Activated T-helper 2 cell treated with anti-CD3 and anti-CD28 coated beads, Interferon-gamma antibody, Interleukin-2, Interleukin-4, amounts not matched to agents 10 μg/mL and 5 μg/mL and 100 μg/mL, durations not matched to agents 14 hours and 24 hours and 36 hours (primary cell): ENCODE data around the gene TXNDC2. TPM values are rescaled to one million over a fixed set of nuclear protein-coding genes. Genes with fewer than 3 reads are reported as not detected.
A peak's percentile ranks its signal among the peaks of the same experiment; 100 is the strongest.

Source experiments
- DNase-seq: peaks from one replicate; pipeline ENCODE4 v3.0.0; 2021; ENCODE audit warnings: low spot score
- H3K27ac Mint-ChIP-seq: one replicate; pipeline ENCODE4 v1.8.0; 2021; ENCODE audit warnings: mixed read lengths
- H3K27me3 Mint-ChIP-seq: one replicate; pipeline ENCODE4 v1.8.0; 2021; ENCODE audit warnings: low read depth, mixed read lengths
- H3K36me3 Mint-ChIP-seq: one replicate; pipeline ENCODE4 v1.8.0; 2021; ENCODE audit warnings: low read depth, mixed read lengths
- H3K4me1 Mint-ChIP-seq: one replicate; pipeline ENCODE4 v1.8.0; 2021; ENCODE audit warnings: low read depth, mixed read lengths
- H3K4me3 Mint-ChIP-seq: one replicate; pipeline ENCODE4 v1.8.0; 2021; ENCODE audit warnings: low read depth, mild to moderate bottlenecking, moderate library complexity, mixed read lengths
- H3K9me3 Mint-ChIP-seq: one replicate; pipeline ENCODE4 v1.8.0; 2021; ENCODE audit warnings: mixed read lengths
- intact Hi-C: fragments of 100-400 bp; cut with micrococcal nuclease; formaldehyde crosslinking; loops from one replicate; pipeline ENCODE4 v1.15.1; 2023
- total RNA-seq: library from RNA; stranded (reverse); gene quantifications from 2 replicates; pipeline ENCODE4 v1.2.3, GENCODE V29; 2022

The TXNDC2 gene
- total RNA-seq, 1 donor from 2014 or later: 0.39 TPM

GRCh38 chr18:9922592-9923311 is 37.0 kb downstream of the TXNDC2 start:
- Mint-ChIP-seq H3K36me3 (peaks cover 8% of the 10 kb centered on the region), H3K27ac (no peak overlapping the region), H3K4me1 (peaks cover 33% of the 10 kb centered on the region), H3K27me3 (no peaks in the 10 kb centered on the region), H3K4me3 (no peak overlapping the region), H3K9me3 (no peaks in the 10 kb centered on the region)
- intact Hi-C loops: no loop called here
- no peak for DNase-seq

- H3K4me1 Mint-ChIP-seq: peaks cover 45% of the 10 kb centered on the region
These were observed 38.7 kb downstream of the TXNDC2 start for GRCh38 chr18:9924371-9924943.

GRCh38 chr18:9925369-9925768 is 39.6 kb downstream of the TXNDC2 start:
- no peak for DNase-seq
- intact Hi-C loops: no loop called here
- Mint-ChIP-seq H3K27ac (no peak overlapping the region), H3K36me3 (peaks cover 8% of the 10 kb centered on the region), H3K9me3 (no peaks in the 10 kb centered on the region), H3K4me3 (no peak overlapping the region), H3K4me1 (peaks cover 46% of the 10 kb centered on the region), H3K27me3 (no peaks in the 10 kb centered on the region)

More at GRCh38 chr18:9924371-9924943, 38.7 kb downstream of the TXNDC2 start:
- DNase-seq: no peak
- Mint-ChIP-seq H3K36me3 (peaks cover 8% of the 10 kb centered on the region), H3K4me3 (no peak overlapping the region), H3K27ac (no peak overlapping the region), H3K9me3 (no peaks in the 10 kb centered on the region), H3K27me3 (no peaks in the 10 kb centered on the region)
- intact Hi-C loops: no loop called here

GRCh38 chr18:9925795-9926194 is 40.0 kb downstream of the TXNDC2 start:
- H3K27me3 Mint-ChIP-seq: no peaks in the 10 kb centered on the region
- H3K27ac Mint-ChIP-seq: no peak overlapping the region
- peaks cover 47% of the 10 kb centered on the region for H3K4me1 Mint-ChIP-seq
- H3K4me3 Mint-ChIP-seq: no peak overlapping the region
- no peaks in the 10 kb centered on the region for H3K9me3 Mint-ChIP-seq
- intact Hi-C loops: no loop called here
- peaks cover 8% of the 10 kb centered on the region for H3K36me3 Mint-ChIP-seq
- DNase-seq: no peak

GRCh38 chr18:9926223-9926894 is 40.6 kb downstream of the TXNDC2 start:
- no peak for DNase-seq
- Mint-ChIP-seq H3K4me1 (peaks cover 48% of the 10 kb centered on the region), H3K36me3 (peaks cover 11% of the 10 kb centered on the region), H3K9me3 (no peaks in the 10 kb centered on the region), H3K27me3 (no peaks in the 10 kb centered on the region), H3K27ac (peak overlapping the region; percentile 5), H3K4me3 (no peak overlapping the region)
- intact Hi-C loops: no loop called here

GRCh38 chr18:9926977-9927376 is 41.2 kb downstream of the TXNDC2 start:
- Mint-ChIP-seq H3K4me1 (peaks cover 50% of the 10 kb centered on the region), H3K36me3 (peaks cover 17% of the 10 kb centered on the region), H3K27ac (no peak overlapping the region), H3K4me3 (no peak overlapping the region), H3K9me3 (no peaks in the 10 kb centered on the region), H3K27me3 (no peaks in the 10 kb centered on the region)
- intact Hi-C loops: no loop called here
- no peak for DNase-seq

GRCh38 chr18:9927392-9928063 is 41.8 kb downstream of the TXNDC2 start:
- peak overlapping the region; percentile 52 for H3K27ac Mint-ChIP-seq

GRCh38 chr18:9928646-9929259 is 43.0 kb downstream of the TXNDC2 start:
- Mint-ChIP-seq H3K4me3 (no peak overlapping the region), H3K4me1 (peaks cover 48% of the 10 kb centered on the region), H3K27me3 (no peaks in the 10 kb centered on the region), H3K36me3 (peaks cover 33% of the 10 kb centered on the region), H3K9me3 (no peaks in the 10 kb centered on the region), H3K27ac (no peak overlapping the region)
- intact Hi-C loops: no loop called here
- DNase-seq: no peak

More at GRCh38 chr18:9927392-9928063, 41.8 kb downstream of the TXNDC2 start:
- intact Hi-C loops: no loop called here
- Mint-ChIP-seq H3K4me3 (no peak overlapping the region), H3K36me3 (peaks cover 22% of the 10 kb centered on the region), H3K27me3 (no peaks in the 10 kb centered on the region), H3K9me3 (no peaks in the 10 kb centered on the region), H3K4me1 (peaks cover 46% of the 10 kb centered on the region)
- no peak for DNase-seq

GRCh38 chr18:9930299-9930884 is 44.6 kb downstream of the TXNDC2 start:
- H3K36me3 Mint-ChIP-seq: peaks cover 33% of the 10 kb centered on the region
- no peaks in the 10 kb centered on the region for H3K27me3 Mint-ChIP-seq
- H3K4me1 Mint-ChIP-seq: peaks cover 39% of the 10 kb centered on the region
- H3K27ac Mint-ChIP-seq: no peak overlapping the region
- no peak for DNase-seq
- intact Hi-C loops: no loop called here
- no peak overlapping the region for H3K4me3 Mint-ChIP-seq
- no peaks in the 10 kb centered on the region for H3K9me3 Mint-ChIP-seq

- no peak for DNase-seq
- intact Hi-C loops: no loop called here
- H3K27me3 Mint-ChIP-seq: no peaks in the 10 kb centered on the region
- peaks cover 36% of the 10 kb centered on the region for H3K4me1 Mint-ChIP-seq
- H3K4me3 Mint-ChIP-seq: no peak overlapping the region
- H3K9me3 Mint-ChIP-seq: no peaks in the 10 kb centered on the region
- no peak overlapping the region for H3K27ac Mint-ChIP-seq
- H3K36me3 Mint-ChIP-seq: peaks cover 35% of the 10 kb centered on the region
These were observed 45.4 kb downstream of the TXNDC2 start for GRCh38 chr18:9931146-9931545.

GRCh38 chr18:9931678-9932077 is 45.9 kb downstream of the TXNDC2 start:
- H3K4me3 Mint-ChIP-seq: no peak overlapping the region
- no peak for DNase-seq
- H3K36me3 Mint-ChIP-seq: peaks cover 39% of the 10 kb centered on the region
- intact Hi-C loops: no loop called here
- no peak overlapping the region for H3K27ac Mint-ChIP-seq
- peaks cover 31% of the 10 kb centered on the region for H3K4me1 Mint-ChIP-seq
- H3K9me3 Mint-ChIP-seq: no peaks in the 10 kb centered on the region
- no peaks in the 10 kb centered on the region for H3K27me3 Mint-ChIP-seq

- Mint-ChIP-seq H3K27me3 (no peaks in the 10 kb centered on the region), H3K9me3 (no peaks in the 10 kb centered on the region), H3K27ac (no peak overlapping the region)
These were observed 48.1 kb downstream of the TXNDC2 start for GRCh38 chr18:9933865-9934264.

More at GRCh38 chr18:9933865-9934264, 48.1 kb downstream of the TXNDC2 start:
- H3K4me3 Mint-ChIP-seq: no peak overlapping the region
- H3K36me3 Mint-ChIP-seq: peaks cover 54% of the 10 kb centered on the region
- DNase-seq: no peak
- intact Hi-C loops: no loop called here
- H3K4me1 Mint-ChIP-seq: peaks cover 14% of the 10 kb centered on the region
